Measurements from ENCODE around the gene ASCC3.

ASCC3 gene

GRCh38 chr6:100712997-100713396 is 168.1 kb downstream of the ASCC3 start:
- no peak overlapping the region for H3K9ac ChIP-seq (ENCODE audit: low read length)
- TF ChIP-seq EZH2 (IDR thresholded peaks at IDR 0.05; ENCODE audit: borderline replicate concordance, low read length) (no peak), CTCF (IDR thresholded peaks at IDR 0.05; ENCODE audit: low read length) (no peak)
- no peak overlapping the region for H3K27ac ChIP-seq (ENCODE audit: low read depth, low read length, poor library complexity, severe bottlenecking)
- H3F3A ChIP-seq (ENCODE audit: insufficient read depth, low read length), result no peaks in the 10 kb centered on the region
- H4K20me1 ChIP-seq (ENCODE audit: insufficient read depth, low read length), result no peaks in the 10 kb centered on the region
- no peaks in the 10 kb centered on the region for H3K9me2 ChIP-seq (ENCODE audit: low read depth, low read length)
- H3K4me1 ChIP-seq (ENCODE audit: insufficient read depth, low read length, severe bottlenecking), result no peaks in the 10 kb centered on the region
- no peaks in the 10 kb centered on the region for H3K79me2 ChIP-seq (ENCODE audit: insufficient read depth, low read length)
- no peaks in the 10 kb centered on the region for H3K9me3 ChIP-seq (ENCODE audit: low read length)
- H3K36me3 ChIP-seq (ENCODE audit: insufficient read depth, low read length), result peaks cover 5% of the 10 kb centered on the region; the same call in 1 of the 2 replicates
- no peak overlapping the region for H2AFZ ChIP-seq (ENCODE audit: low read length)
- H3K4me3 ChIP-seq (ENCODE audit: low read depth, low read length, poor library complexity, severe bottlenecking), result no peak overlapping the region
- no peaks in the 10 kb centered on the region for H3K27me3 ChIP-seq (ENCODE audit: insufficient read depth, low read length)
- H3K4me2 ChIP-seq (ENCODE audit: low read length), result no peak overlapping the region

- Histone ChIP-seq H3K27ac (ENCODE audit: low read depth, low read length, poor library complexity, severe bottlenecking) (no peak overlapping the region), H3K9me3 (ENCODE audit: low read length) (no peaks in the 10 kb centered on the region), H2AFZ (ENCODE audit: low read length) (no peak overlapping the region), H3K9ac (ENCODE audit: low read length) (no peak overlapping the region), H3K79me2 (ENCODE audit: insufficient read depth, low read length) (no peaks in the 10 kb centered on the region), H3K27me3 (ENCODE audit: insufficient read depth, low read length) (no peaks in the 10 kb centered on the region), H3K4me1 (ENCODE audit: insufficient read depth, low read length, severe bottlenecking) (no peaks in the 10 kb centered on the region), H3K4me3 (ENCODE audit: low read depth, low read length, poor library complexity, severe bottlenecking) (no peak overlapping the region), H3F3A (ENCODE audit: insufficient read depth, low read length) (no peaks in the 10 kb centered on the region), H3K9me2 (ENCODE audit: low read depth, low read length) (no peaks in the 10 kb centered on the region), H4K20me1 (ENCODE audit: insufficient read depth, low read length) (no peaks in the 10 kb centered on the region), H3K4me2 (ENCODE audit: low read length) (no peak overlapping the region), H3K36me3 (ENCODE audit: insufficient read depth, low read length) (no peaks in the 10 kb centered on the region; the same call in none of the 2 replicates)
- TF ChIP-seq CTCF (IDR thresholded peaks at IDR 0.05; ENCODE audit: low read length) (no peak), EZH2 (IDR thresholded peaks at IDR 0.05; ENCODE audit: borderline replicate concordance, low read length) (no peak)
Measured at GRCh38 chr6:100706491-100706890, 174.6 kb downstream of the ASCC3 start.

GRCh38 chr6:100704961-100705360 is 176.2 kb downstream of the ASCC3 start:
- H3F3A ChIP-seq (ENCODE audit: insufficient read depth, low read length), result no peaks in the 10 kb centered on the region
- no peak overlapping the region for H3K27ac ChIP-seq (ENCODE audit: low read depth, low read length, poor library complexity, severe bottlenecking)
- H2AFZ ChIP-seq (ENCODE audit: low read length), result no peak overlapping the region
- no peaks in the 10 kb centered on the region for H3K9me2 ChIP-seq (ENCODE audit: low read depth, low read length)
- no peaks in the 10 kb centered on the region for H3K27me3 ChIP-seq (ENCODE audit: insufficient read depth, low read length)
- no peak overlapping the region for H3K9ac ChIP-seq (ENCODE audit: low read length)
- no peaks in the 10 kb centered on the region for H3K79me2 ChIP-seq (ENCODE audit: insufficient read depth, low read length)
- H3K9me3 ChIP-seq (ENCODE audit: low read length), result no peaks in the 10 kb centered on the region
- no peaks in the 10 kb centered on the region for H4K20me1 ChIP-seq (ENCODE audit: insufficient read depth, low read length)
- peaks cover 3% of the 10 kb centered on the region for H3K36me3 ChIP-seq (ENCODE audit: insufficient read depth, low read length)
- H3K4me3 ChIP-seq (ENCODE audit: low read depth, low read length, poor library complexity, severe bottlenecking), result no peak overlapping the region
- no peaks in the 10 kb centered on the region for H3K4me1 ChIP-seq (ENCODE audit: insufficient read depth, low read length, severe bottlenecking)
- no peak for TF ChIP-seq CTCF (IDR thresholded peaks at IDR 0.05; ENCODE audit: low read length)
- no peak for TF ChIP-seq EZH2 (IDR thresholded peaks at IDR 0.05; ENCODE audit: borderline replicate concordance, low read length)
- H3K4me2 ChIP-seq (ENCODE audit: low read length), result no peak overlapping the region

Measured in OCI-LY1 (cell line).